CD4-positive, alpha-beta T cell (primary cell): ENCODE measurements around the gene GPSM3. TPM values are rescaled to one million over a fixed set of nuclear protein-coding genes. Genes with fewer than 3 reads are reported as not detected.

Experiments
- ATAC-seq: fragments of 200-7000 bp; cut with Tn5 transposase; one replicate; pipeline ENCODE4 v1.10.0; 2022; ENCODE audit warnings: mild to moderate bottlenecking; ENCODE audit not compliant: poor library complexity
- CTCF ChIA-PET: fragments of 350-600 bp; sonication (Branson Sonifier 250); formaldehyde crosslinking; loops from one replicate; lab custom pipeline; 2021; ENCODE audit warnings: antibody characterized with exemption, inconsistent platforms; lab: Charles Lee
- POLR2A ChIA-PET: fragments of 350-600 bp; sonication (Branson Sonifier 250); formaldehyde crosslinking; loops from one replicate; lab custom pipeline; 2021; ENCODE audit warnings: antibody characterized with exemption, inconsistent platforms; lab: Charles Lee
- DNase-seq, 14 experiments: peaks; one replicate each; pipeline ENCODE4 v3.0.0-alpha.2; 2013 to 2020; ENCODE audit warnings: mixed read lengths in 2 of 14
- H3K27ac ChIP-seq, 2 donors: one replicate each; pipeline versions ENCODE4 v1.5.1 to v1.7.0; 2013; ENCODE audit warnings: low read length in 2 of 2, low read depth in 1 of 2, mild to moderate bottlenecking in 1 of 2
- H3K27me3 ChIP-seq, 2 experiments: 1 replicate in 1 of 2; 2 replicates in 1 of 2; pipeline versions ENCODE4 v1.6.1 to v1.7.0; 2013; ENCODE audit warnings: low read length in 2 of 2, control low read depth in 1 of 2, mild to moderate bottlenecking in 1 of 2, moderate library complexity in 1 of 2; ENCODE audit not compliant: insufficient read depth in 2 of 2, control insufficient read depth in 1 of 2
- H3K36me3 ChIP-seq: one replicate; pipeline ENCODE4 v1.6.1; 2013; ENCODE audit warnings: low read length, control low read depth; ENCODE audit not compliant: insufficient read depth
- H3K4me1 ChIP-seq: one replicate; pipeline ENCODE4 v1.6.1; 2013; ENCODE audit warnings: low read length, control low read depth; ENCODE audit not compliant: insufficient read depth
- H3K4me3 ChIP-seq: one replicate; pipeline ENCODE4 v1.5.1; 2013; ENCODE audit warnings: mild to moderate bottlenecking, low read length, moderate library complexity
- H3K9me3 ChIP-seq, 2 experiments: 1 replicate in 1 of 2; 2 replicates in 1 of 2; pipeline versions ENCODE4 v1.6.1 to v1.7.0; 2013; ENCODE audit warnings: low read length in 2 of 2, mild to moderate bottlenecking in 2 of 2, control low read depth in 1 of 2, moderate library complexity in 1 of 2; ENCODE audit not compliant: control insufficient read depth in 1 of 2, insufficient read depth in 1 of 2
- H3K27ac Mint-ChIP-seq: one replicate; pipeline ENCODE4 v1.8.0; 2020; ENCODE audit warnings: mixed read lengths
- H3K27me3 Mint-ChIP-seq: one replicate; pipeline ENCODE4 v1.8.0; 2021; ENCODE audit warnings: mixed read lengths
- H3K36me3 Mint-ChIP-seq: one replicate; pipeline ENCODE4 v1.8.0; 2021; ENCODE audit warnings: low read depth, mixed read lengths
- H3K4me1 Mint-ChIP-seq: one replicate; pipeline ENCODE4 v1.8.0; 2021; ENCODE audit warnings: low read depth, mixed read lengths
- H3K4me3 Mint-ChIP-seq: one replicate; pipeline ENCODE4 v1.8.0; 2020; ENCODE audit warnings: mild to moderate bottlenecking, mixed read lengths
- H3K9me3 Mint-ChIP-seq: one replicate; pipeline ENCODE4 v1.8.0; 2020; ENCODE audit warnings: mixed read lengths
- intact Hi-C, 2 experiments: fragments of 100-400 bp; cut with DNase I in 1 of 2; cut with micrococcal nuclease in 1 of 2; formaldehyde crosslinking; loops; one replicate each; pipeline versions ENCODE4 v1.15.1 to v1.9.0; 2023 to 2025; cut with DNase I, micrococcal nuclease
- total RNA-seq, 174 experiments: library from RNA in 2 of 174; stranded (reverse) in 2 of 174; gene quantifications; one replicate each; pipeline ENCODE4 v1.2.3 and lab custom pipeline; 2021 to 2026
- TF ChIP-seq, protein P1 (sequence below): fragments of 200-600 bp; IDR thresholded peaks from one replicate; pipeline ENCODE4 v1.8.0; 2022; ENCODE audit warnings: antibody characterized with exemption, mild to moderate bottlenecking

The GPSM3 gene
- total RNA-seq, 2 experiments from 2014 or later: 190 to 202 TPM

DNA sequence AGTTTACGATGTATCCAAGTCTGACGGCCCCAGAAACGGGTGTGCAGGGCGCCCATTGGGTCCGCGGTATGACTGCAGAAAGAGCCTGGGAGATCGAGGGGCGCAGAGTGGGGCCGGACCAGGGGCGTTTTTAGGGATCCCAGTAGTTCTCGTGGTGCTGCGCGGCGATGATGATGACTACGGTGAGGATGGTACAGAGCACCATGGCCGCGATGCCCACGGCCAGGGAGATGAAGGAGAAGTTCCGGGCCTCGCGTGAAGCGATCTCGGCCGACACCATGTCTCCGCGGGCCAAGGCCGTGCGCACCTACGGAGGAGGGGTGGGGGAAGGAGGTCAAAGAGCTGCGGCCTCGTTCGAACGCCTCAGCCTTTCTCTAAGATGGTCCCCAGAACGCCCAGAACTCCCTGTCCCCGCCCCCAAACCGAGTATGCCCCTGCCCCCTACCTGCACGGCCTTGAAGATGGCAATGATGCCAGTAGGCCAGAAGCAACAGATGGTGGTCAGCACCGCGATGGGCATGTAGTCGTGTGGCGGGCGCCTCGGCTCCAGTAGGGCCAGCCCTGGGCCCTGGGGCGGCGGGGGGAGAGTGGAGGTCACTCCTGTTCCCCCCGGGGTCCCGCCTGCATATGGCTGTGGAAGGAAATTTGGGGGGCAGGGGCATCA is 43.2 kb downstream of the GPSM3 start:
- H3K36me3 ChIP-seq: no peaks in the 10 kb centered on the region
- H3K4me1 ChIP-seq: peaks cover 53% of the 10 kb centered on the region
- peaks cover 32% of the 10 kb centered on the region for H3K27me3 Mint-ChIP-seq
- H3K27ac ChIP-seq: no peak overlapping the region
- ChIA-PET CTCF (interaction anchor here (1.0 to 1.7 kb wide), 4 partner anchors 13 to 96 kb away, joined by 3 to 5 read pairs (median 4); no protein-coding TSS in a partner anchor), POLR2A (interaction anchor here (1.1 to 1.2 kb wide), 2 partner anchors 22 to 46 kb away, joined by 3 read pairs; partner anchors contain the start of gene ATF6B)
- H3K4me3 Mint-ChIP-seq: peak overlapping the region; percentile 94
- no peaks in the 10 kb centered on the region for H3K9me3 Mint-ChIP-seq
- ATAC-seq (peak; percentile 14), DNase-seq (peak in 1 of 14 experiments; percentile 38)
- H3K9me3 ChIP-seq: peaks cover 0 to 11% of the 10 kb centered on the region in 2 experiments
- intact Hi-C loops: loop anchor here in 1 of 2 experiments (5.0 kb wide), 1 partner anchor 43 kb away; the partner anchor contains the start of genes GPSM3 and PBX2
- H3K4me3 ChIP-seq: peak overlapping the region; percentile 53
- peaks cover 8% of the 10 kb centered on the region for H3K36me3 Mint-ChIP-seq
- peaks cover 56% of the 10 kb centered on the region for H3K4me1 Mint-ChIP-seq
- H3K27ac Mint-ChIP-seq: peak overlapping the region; percentile 86
- TF ChIP-seq, protein P1, sequence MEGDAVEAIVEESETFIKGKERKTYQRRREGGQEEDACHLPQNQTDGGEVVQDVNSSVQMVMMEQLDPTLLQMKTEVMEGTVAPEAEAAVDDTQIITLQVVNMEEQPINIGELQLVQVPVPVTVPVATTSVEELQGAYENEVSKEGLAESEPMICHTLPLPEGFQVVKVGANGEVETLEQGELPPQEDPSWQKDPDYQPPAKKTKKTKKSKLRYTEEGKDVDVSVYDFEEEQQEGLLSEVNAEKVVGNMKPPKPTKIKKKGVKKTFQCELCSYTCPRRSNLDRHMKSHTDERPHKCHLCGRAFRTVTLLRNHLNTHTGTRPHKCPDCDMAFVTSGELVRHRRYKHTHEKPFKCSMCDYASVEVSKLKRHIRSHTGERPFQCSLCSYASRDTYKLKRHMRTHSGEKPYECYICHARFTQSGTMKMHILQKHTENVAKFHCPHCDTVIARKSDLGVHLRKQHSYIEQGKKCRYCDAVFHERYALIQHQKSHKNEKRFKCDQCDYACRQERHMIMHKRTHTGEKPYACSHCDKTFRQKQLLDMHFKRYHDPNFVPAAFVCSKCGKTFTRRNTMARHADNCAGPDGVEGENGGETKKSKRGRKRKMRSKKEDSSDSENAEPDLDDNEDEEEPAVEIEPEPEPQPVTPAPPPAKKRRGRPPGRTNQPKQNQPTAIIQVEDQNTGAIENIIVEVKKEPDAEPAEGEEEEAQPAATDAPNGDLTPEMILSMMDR: no peak
- H3K27me3 ChIP-seq: peaks cover 11 to 26% of the 10 kb centered on the region in 2 experiments

DNA sequence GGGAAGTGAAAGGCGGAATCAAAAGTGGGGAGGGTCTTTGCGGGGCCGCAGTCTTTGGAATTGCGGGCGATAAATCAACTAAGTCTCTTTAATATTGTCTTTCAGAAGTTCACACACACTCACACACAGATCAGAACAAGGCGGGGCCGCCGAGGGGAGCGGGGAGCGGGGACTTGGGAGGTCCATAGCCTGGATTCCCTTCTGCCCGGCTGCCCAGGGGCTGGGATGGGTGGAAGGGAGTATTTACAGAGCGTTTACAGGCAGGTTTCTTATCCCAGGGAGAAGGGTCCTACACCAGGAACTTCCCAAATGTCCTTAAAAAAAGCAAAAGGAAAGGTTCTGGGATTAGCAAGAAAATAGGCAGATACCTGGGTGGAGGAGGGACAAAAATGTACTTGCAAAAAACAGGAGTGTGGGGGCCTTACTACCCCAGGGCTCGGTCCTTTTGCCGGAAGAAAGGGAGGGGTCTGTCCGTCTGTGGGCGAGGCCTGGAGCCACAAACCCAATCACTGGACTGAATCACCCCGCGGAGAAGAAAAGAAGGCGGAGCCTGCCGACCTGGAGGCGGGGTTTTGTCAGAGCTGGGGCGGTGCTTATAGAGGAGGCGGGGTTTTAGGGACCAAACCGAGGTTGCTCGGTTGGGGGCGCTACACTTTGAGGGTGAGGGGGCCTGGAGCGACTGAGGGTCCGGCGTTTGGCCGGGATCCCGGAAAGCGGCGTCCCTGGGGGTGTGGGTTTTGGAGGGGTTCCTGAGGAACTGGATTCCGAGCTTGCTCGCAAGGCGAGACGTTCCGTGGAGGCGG is 44.0 kb downstream of the GPSM3 start:
- CTCF ChIA-PET: interaction anchor here (0.6 to 1.7 kb wide), 7 partner anchors 12 to 97 kb away, joined by 3 to 5 read pairs (median 3); partner anchors contain the start of gene FKBPL
- Histone ChIP-seq H3K4me1 (peaks cover 45% of the 10 kb centered on the region), H3K27me3 (peaks cover 11 to 26% of the 10 kb centered on the region in 2 experiments), H3K9me3 (peaks cover 0 to 11% of the 10 kb centered on the region in 2 experiments), H3K36me3 (no peaks in the 10 kb centered on the region), H3K4me3 (peak overlapping the region; percentile 53), H3K27ac (no peak overlapping the region)
- ATAC-seq (peak; percentile 82), DNase-seq (peak; percentile 42 to 81 (median 69))
- peaks cover 4% of the 10 kb centered on the region for H3K36me3 Mint-ChIP-seq
- H3K9me3 Mint-ChIP-seq: no peaks in the 10 kb centered on the region
- peak overlapping the region; percentile 94 for H3K4me3 Mint-ChIP-seq
- H3K4me1 Mint-ChIP-seq: peaks cover 49% of the 10 kb centered on the region
- TF ChIP-seq, protein P1: peak; percentile 39
- intact Hi-C loops: loop anchor here in 1 of 2 experiments (5.0 kb wide), 1 partner anchor 44 kb away; the partner anchor contains the start of genes GPSM3 and PBX2
- H3K27ac Mint-ChIP-seq: peak overlapping the region; percentile 86
- H3K27me3 Mint-ChIP-seq: peaks cover 32% of the 10 kb centered on the region
- POLR2A ChIA-PET: interaction anchor here (1.1 to 1.2 kb wide), 2 partner anchors 21 to 47 kb away, joined by 3 read pairs; partner anchors contain the start of gene ATF6B
